ENCODE results near the gene CEPT1.

CEPT1 gene

DNA sequence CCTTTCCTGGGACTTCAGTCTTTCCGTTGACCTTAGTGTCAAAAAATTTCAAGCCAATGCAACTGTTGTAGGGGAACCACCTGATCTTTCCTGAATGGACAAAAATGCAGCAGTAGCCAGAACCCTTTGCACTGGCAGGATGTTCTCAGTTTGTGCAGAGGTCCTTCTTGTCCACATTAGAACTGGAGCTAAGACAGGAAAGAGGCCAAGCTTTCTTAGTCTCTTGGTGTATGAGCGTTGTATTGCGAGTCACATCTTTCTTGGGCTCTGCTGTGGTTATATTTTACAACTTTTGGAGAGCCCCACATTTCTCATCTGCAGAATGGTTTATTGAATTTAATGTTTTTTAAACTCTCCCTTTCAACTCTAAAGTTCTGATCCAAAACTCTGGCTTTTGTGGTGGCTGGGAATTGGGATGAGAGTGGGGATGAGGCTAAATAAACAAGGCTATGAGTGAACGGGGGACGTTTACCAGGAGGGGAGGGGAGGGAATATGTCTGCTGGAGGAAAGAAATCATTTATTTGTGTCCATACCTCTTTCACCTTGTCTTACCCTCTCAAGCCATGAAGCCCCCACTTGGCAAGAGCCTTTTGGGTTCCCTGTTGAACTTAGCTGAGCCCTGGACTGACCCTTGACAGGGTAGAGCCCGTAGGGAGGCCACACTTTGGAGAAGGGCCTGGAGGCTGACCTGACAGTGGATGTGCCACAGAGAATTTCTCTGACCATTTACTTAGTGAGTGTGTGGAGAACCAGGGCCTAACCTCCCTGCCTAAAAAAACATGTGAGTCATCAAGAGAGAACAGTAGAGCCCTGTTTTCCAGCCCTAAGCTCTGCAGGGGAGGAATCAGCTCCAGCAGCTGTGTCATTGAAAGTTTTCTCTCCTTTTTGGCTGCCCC, 88.1 kb downstream of the CEPT1 start:
- DNase-seq (ENCODE audit: low spot score), result no peak

DNA sequence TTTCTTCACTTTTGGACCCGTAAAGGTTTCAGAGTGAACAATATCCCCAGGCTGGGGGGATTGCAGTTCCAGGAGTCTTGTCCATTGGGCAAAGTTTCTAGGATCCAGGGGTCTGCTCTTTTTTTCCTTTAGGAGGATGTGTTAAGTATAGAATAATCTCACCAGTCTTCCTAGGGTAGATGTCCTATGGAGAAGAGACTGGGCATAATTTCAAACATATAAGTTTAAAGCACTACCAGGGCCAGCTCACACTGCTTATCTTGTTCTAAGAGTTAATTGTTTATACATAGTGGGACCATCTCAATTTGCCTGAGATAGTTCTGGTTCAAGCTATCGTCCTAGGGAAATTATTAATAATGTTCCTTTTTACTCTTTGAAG, 88.7 kb downstream of the CEPT1 start:
- no peak for DNase-seq (ENCODE audit: low spot score)

DNA sequence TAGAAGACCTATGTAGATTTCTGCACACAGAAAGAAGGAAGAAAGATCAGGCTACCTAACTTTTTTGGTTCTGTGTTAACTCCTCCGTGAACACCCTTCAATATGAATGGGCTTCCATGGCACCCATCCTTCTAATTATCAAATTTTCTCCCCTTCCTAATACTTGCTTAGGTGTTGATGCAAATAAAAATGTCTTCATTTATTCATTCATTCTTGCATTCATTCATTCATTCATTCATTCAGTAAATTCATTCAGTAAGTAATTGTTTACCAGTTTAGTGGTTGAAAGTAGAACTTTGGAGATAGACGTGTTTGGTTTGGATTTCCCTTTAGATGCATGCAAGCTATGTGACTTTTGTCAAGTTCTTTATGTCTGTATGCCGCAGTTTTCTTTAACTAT, 92.1 kb downstream of the CEPT1 start:
- no peak for DNase-seq (ENCODE audit: low spot score)

DNA sequence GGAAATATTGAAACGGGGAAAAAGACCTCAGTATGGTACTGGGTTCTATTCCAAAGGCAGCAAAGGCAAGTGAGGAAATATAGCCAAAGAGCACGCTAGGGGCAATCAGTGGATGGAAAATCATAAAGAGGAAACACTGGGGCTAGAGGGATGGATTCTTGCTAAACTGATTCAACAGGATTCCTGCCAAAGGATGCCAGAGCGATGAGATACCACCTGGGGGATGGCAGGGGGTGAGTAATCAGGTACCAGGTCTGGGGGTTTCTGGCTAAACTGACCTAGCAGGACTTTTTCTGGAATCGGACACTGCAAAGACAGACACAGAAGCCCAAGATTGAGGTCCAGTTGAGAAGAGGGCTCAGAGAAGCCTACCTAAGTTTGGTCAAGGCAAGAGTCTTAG, 94.2 kb downstream of the CEPT1 start:
- no peak for DNase-seq (ENCODE audit: low spot score)
